GM21423 (cell line): ENCODE data around the gene TMEM106C.

Experiments used
- ATAC-seq: cut with Tn5 transposase; IDR thresholded peaks from one replicate; pipeline ENCODE4 v1.9.1; 2021; ENCODE audit warnings: mild to moderate bottlenecking, moderate library complexity; ENCODE audit not compliant: unreplicated experiment

The TMEM106C gene

GRCh38 chr12:48013287-48013686 lies 49.9 kb downstream of the TMEM106C start:
- no peak for ATAC-seq

- ATAC-seq = no peak
Observed at GRCh38 chr12:48015129-48015528, 51.7 kb downstream of the TMEM106C start.

GRCh38 chr12:48015954-48016353 lies 52.6 kb downstream of the TMEM106C start:
- ATAC-seq = no peak

- no peak for ATAC-seq
Observed at GRCh38 chr12:48016373-48017020, 53.1 kb downstream of the TMEM106C start.

- ATAC-seq = no peak
Observed at GRCh38 chr12:48017496-48017895, 54.1 kb downstream of the TMEM106C start.

GRCh38 chr12:48017921-48018617 lies 54.7 kb downstream of the TMEM106C start:
- no peak for ATAC-seq
